ENCODE data around the gene ELMO2. TPM values are rescaled to one million over a fixed set of nuclear protein-coding genes. Genes with fewer than 3 reads are reported as not detected.

ELMO2 gene
- total RNA-seq, 1 donor from 2014 or later: 45.6 TPM

- intact Hi-C loops (cut with micrococcal nuclease): no loop called here
- H3K27ac Mint-ChIP-seq: no peak overlapping the region
- H3K4me3 Mint-ChIP-seq: no peak overlapping the region
- H3K4me1 Mint-ChIP-seq: peaks cover 4% of the 10 kb centered on the region
- no peaks in the 10 kb centered on the region for H3K36me3 Mint-ChIP-seq (ENCODE audit: low read depth)
- ATAC-seq (ENCODE audit: low read depth) (no peak), DNase-seq (no peak)
- no peaks in the 10 kb centered on the region for H3K9me3 Mint-ChIP-seq
- TF ChIP-seq CTCF (IDR thresholded peaks at IDR 0.05): no peak
- H3K27me3 Mint-ChIP-seq: peaks cover 41% of the 10 kb centered on the region
- CTCF ChIA-PET: no interaction called here
- POLR2A ChIA-PET: no interaction called here
Observed at GRCh38 chr20:46325789-46326188, 80.6 kb downstream of the ELMO2 start.

- peaks cover 38% of the 10 kb centered on the region for H3K27me3 Mint-ChIP-seq
- no peak overlapping the region for H3K27ac Mint-ChIP-seq
- intact Hi-C loops (cut with micrococcal nuclease): no loop called here
- peaks cover 4% of the 10 kb centered on the region for H3K4me1 Mint-ChIP-seq
- TF ChIP-seq CTCF (IDR thresholded peaks at IDR 0.05): no peak
- ATAC-seq (ENCODE audit: low read depth) (no peak), DNase-seq (no peak)
- H3K9me3 Mint-ChIP-seq: no peaks in the 10 kb centered on the region
- ChIA-PET CTCF (no interaction called here), POLR2A (no interaction called here)
- H3K36me3 Mint-ChIP-seq (ENCODE audit: low read depth): no peaks in the 10 kb centered on the region
- no peak overlapping the region for H3K4me3 Mint-ChIP-seq
Observed at GRCh38 chr20:46324960-46325703, 81.3 kb downstream of the ELMO2 start.

GRCh38 chr20:46324379-46324778 is 82.0 kb downstream of the ELMO2 start:
- POLR2A ChIA-PET: no interaction called here
- H3K4me1 Mint-ChIP-seq: peaks cover under 1% of the 10 kb centered on the region
- intact Hi-C loops (cut with micrococcal nuclease): no loop called here
- no peaks in the 10 kb centered on the region for H3K9me3 Mint-ChIP-seq
- H3K4me3 Mint-ChIP-seq: no peak overlapping the region
- H3K27ac Mint-ChIP-seq: no peak overlapping the region
- DNase-seq: no peak
- CTCF ChIA-PET: no interaction called here
- no peaks in the 10 kb centered on the region for H3K36me3 Mint-ChIP-seq (ENCODE audit: low read depth)
- peaks cover 36% of the 10 kb centered on the region for H3K27me3 Mint-ChIP-seq
- no peak for ATAC-seq (ENCODE audit: low read depth)
- TF ChIP-seq CTCF (IDR thresholded peaks at IDR 0.05): no peak

GRCh38 chr20:46323557-46323956 is 82.9 kb downstream of the ELMO2 start:
- Mint-ChIP-seq H3K27ac (no peak overlapping the region), H3K4me3 (no peak overlapping the region), H3K27me3 (peaks cover 43% of the 10 kb centered on the region), H3K4me1 (no peaks in the 10 kb centered on the region), H3K9me3 (no peaks in the 10 kb centered on the region), H3K36me3 (ENCODE audit: low read depth) (no peaks in the 10 kb centered on the region)
- ATAC-seq (ENCODE audit: low read depth) (no peak), DNase-seq (no peak)
- intact Hi-C loops (cut with micrococcal nuclease): no loop called here
- ChIA-PET POLR2A (no interaction called here), CTCF (no interaction called here)
- TF ChIP-seq CTCF (IDR thresholded peaks at IDR 0.05): no peak

GRCh38 chr20:46322641-46323040 is 83.8 kb downstream of the ELMO2 start:
- POLR2A ChIA-PET: no interaction called here
- no peak for TF ChIP-seq CTCF (IDR thresholded peaks at IDR 0.05)
- Mint-ChIP-seq H3K27ac (no peak overlapping the region), H3K9me3 (no peaks in the 10 kb centered on the region), H3K36me3 (ENCODE audit: low read depth) (no peaks in the 10 kb centered on the region), H3K27me3 (peaks cover 44% of the 10 kb centered on the region), H3K4me3 (no peak overlapping the region), H3K4me1 (no peaks in the 10 kb centered on the region)
- no peak for ATAC-seq (ENCODE audit: low read depth)
- CTCF ChIA-PET: no interaction called here
- DNase-seq: no peak
- intact Hi-C loops (cut with micrococcal nuclease): no loop called here

Measured in activated B cell treated with CpG ODN at 0.5 μM for 24 hours (primary cell).